GM15510 (cell line): ENCODE measurements around the gene FBLN5.

Experiments used
- POLR2A ChIP-seq: IDR thresholded peaks from 3 replicates; pipeline ENCODE4 v1.6.1; 2011; ENCODE audit warnings: borderline replicate concordance; ENCODE audit not compliant: insufficient read length; ENCODE audit errors: extremely low read depth

The FBLN5 gene

GRCh38 chr14:91872517-91873470, 74.7 kb downstream of the FBLN5 start:
- no peak for TF ChIP-seq POLR2A

DNA sequence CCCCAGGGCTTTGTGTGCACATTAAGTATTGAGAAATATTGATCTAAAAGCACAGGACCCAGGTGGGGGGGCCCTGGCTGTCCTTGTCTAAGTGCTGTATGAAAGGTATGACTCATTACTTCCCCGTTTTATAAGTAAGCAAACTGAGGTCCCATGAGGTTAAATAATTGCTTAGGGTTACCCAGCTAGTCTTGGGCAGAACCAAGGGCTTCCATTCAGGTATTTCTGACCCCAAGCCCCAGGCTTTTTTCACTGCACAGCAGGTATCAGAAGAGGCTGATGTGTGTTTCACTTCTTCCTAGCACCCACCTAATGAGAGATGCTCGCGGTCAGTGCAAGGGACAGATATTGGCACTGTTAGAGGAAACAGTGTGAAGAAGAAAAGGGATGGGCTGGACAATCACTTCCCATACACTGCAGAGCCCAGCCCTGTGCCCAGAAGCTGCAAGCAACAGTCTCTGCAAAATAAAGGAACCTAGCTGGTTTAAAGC, 75.4 kb downstream of the FBLN5 start:
- TF ChIP-seq POLR2A: no peak

DNA sequence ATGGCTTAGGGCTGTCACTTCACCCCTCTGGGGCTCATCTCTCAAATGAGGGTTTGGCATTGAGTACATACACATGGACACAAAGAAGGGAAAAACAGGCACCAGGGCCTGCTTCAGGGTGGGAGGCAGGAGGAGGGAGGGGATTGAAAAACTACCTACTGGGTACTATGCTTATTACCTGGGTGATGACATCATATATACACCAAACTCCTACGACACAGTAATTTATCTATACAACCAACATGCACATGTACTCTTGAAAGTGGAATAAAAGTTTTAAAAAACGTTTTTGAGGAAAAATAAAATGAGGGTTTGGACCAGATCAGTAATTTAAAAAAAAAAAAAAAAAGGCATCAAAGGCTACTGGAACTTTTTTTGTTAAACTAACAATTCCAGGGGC, 76.6 kb downstream of the FBLN5 start:
- TF ChIP-seq POLR2A: no peak

DNA sequence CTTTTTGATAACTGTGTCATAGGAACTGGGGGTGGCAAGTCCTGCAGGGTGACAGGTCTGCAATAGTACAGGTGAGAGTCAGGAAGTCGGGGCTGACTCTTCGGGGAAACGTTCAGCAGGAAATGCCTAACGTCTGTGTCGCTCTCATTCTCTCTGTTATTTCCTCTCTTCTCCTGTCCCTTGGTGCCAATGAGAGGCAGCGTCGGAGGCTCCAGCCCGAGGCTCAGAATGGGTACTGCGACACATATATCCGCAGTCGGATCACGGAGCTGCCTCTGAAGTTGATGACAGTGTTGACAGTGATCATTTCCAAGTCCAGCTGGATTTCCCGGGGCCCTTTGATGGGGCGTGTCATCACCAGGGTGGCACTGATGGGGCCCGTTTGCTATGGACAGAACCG, 77.5 kb downstream of the FBLN5 start:
- TF ChIP-seq POLR2A: no peak

DNA sequence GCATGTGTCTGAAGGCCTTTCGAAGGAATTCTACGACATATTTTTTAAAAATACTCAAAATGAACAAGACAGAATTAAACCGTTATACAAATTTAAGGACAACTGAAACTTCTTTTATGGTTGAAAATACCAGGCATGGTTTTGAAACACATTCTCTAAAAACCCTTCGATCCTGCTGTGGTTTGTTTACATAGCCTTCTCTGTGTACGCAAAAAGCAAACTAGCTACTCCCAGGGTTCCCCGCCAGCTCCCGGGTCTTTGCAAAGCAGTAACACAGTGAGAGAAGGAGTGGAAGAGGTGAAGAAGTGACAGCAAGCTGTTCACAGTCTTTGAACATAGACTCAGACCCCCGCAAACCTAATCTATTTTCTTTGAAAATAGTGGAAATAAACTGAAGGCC, 77.9 kb downstream of the FBLN5 start:
- no peak for TF ChIP-seq POLR2A

DNA sequence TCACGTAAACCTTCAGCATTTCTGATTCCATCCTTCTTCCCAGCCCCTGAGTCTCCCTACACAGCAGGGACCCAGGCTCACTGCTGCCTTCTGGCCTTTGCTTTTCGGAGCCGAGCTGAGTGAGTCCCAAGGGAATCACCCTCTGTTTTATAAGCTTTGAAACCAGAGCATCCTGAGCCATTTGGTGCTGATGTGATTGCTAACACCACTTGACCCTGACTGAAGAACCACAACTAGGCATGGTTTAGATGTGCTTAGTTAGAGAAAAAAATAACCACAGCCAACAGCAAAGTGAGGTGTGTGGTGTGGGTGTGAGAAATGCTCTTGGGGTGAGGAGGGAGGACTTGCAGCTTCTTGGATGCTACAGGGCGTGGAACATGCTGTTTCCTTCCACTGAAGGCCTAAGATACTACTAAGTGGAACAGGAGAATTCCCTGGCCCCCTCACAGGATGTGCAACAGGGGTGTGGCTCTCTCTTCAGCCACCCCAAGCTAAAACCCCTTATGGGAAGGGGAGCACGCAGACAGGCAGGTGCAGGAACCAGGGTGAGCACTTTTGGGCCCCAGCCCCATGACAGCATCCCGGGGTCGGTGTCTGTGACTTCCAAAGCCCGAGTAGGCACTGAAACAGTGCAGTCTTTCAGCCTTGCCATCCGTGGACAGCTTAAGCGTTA, 80.0 kb downstream of the FBLN5 start, which contains the start of gene TC2N:
TSS of gene TC2N (minus strand) at position 221 of the 673 bp plus-strand sequence. CDS start 53,767 bp downstream, outside the sequence.
- TF ChIP-seq POLR2A: no peak

- no peak for TF ChIP-seq POLR2A
These were observed 80.8 kb downstream of the FBLN5 start for GRCh38 chr14:91866511-91867295.

DNA sequence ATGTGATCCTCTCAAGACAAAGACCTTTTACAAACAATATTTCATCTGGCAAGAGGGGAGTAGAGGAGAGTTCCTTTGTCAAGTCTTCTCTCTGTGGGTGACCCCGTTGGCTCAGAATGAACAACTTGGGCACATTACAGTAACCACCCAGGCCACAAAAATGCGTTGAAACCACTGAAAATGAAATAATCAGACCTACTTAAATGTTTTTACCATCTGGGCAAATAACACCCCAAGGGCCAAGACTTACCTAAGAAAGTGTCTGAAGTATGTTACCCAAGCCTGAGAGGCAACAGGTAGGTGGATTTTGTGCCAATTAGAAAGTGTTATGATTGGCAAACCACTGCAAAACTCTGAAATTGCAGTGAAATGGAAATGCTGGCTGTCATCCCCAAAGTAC, 81.4 kb downstream of the FBLN5 start:
- no peak for TF ChIP-seq POLR2A

DNA sequence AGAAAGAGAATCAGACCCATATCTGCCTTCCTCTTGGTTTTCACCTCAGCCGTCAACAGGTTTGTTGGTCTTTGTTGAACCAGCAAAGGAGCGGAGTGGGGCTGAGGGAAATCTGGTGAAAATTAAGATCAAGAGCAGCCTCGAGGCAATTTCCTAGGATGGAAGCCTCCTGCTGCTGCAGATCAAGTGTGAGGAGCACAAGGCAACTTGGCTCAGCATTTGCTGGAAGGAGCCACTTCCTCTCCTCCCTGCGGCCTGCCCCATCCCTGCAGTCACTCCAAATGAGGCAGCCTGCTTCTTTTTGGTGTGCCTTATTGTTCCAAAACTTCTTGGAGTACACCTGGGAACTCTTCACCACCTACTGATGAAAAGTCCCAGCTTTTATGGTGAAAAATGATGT, 85.1 kb downstream of the FBLN5 start:
- no peak for TF ChIP-seq POLR2A

DNA sequence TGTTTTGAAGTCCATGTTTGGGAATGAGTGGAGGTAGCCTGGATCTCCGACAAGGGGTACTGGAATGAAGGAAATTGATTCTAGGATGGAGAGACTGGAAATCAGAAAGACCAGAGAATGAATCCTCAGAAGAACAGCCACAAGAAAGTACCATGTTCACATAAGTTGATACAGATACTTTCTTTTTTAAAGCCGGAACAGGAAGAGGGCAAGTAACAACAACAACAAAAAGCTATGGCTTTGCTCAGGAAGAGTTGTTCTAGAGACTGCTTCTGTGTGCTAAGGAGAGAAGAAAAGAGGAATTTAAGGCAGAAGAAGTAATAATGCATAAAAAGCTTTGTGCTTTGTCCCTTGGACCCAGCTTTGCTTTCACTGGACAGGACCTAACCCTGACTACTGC, 86.4 kb downstream of the FBLN5 start:
- no peak for TF ChIP-seq POLR2A

DNA sequence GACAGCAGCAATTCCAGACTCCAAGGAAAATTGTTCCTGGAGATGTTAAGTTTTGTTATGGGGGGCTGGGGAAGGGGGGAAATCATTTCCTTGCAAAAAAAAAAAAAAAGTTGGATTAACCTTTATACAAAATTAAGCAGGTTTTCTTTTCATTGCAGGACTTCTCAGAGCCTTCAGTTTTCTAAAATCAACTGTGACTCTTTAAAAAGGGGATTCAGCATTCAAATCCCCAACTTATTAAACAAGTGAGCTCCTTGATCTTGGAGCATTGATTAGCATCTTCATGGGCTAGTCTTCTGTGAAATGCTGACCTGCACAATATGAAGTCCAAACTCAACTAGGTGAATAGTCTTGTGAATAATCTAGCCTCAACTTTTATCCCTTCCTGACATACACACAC, 87.3 kb downstream of the FBLN5 start:
- TF ChIP-seq POLR2A: no peak

- TF ChIP-seq POLR2A: no peak
These were observed 88.8 kb downstream of the FBLN5 start for GRCh38 chr14:91858536-91859275.

GRCh38 chr14:91857614-91858013, 89.9 kb downstream of the FBLN5 start:
- no peak for TF ChIP-seq POLR2A

DNA sequence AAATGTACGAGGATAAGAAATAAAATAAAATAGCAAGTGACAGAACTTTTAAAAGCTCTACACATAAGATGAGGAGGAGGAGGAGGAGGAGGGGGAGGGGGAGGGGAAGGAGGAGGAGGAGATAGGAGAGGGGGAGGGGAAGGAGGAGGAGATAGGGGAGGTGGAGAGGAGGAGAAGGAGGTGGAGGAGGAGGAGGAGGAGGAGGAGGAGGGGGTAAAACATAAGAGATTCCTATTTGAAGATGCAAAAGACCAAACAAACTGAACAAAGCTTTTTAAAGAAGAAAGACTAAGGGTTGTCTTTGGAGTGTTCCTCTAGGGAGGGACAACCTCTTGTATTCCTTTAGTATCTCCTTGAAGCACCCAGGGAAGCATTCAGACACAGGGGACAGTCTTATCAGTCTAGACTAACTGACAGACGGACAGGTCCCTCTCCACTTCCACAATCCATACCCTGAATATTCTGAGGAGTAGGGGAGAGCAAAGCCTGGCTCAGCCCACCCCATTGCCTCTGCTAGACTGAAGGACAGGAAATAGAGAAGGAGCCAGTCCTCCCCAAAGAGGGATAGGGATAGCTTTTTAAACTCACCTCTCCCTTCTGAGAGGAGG, 93.1 kb downstream of the FBLN5 start:
- no peak for TF ChIP-seq POLR2A

GRCh38 chr14:91851563-91851962, 95.9 kb downstream of the FBLN5 start:
- no peak for TF ChIP-seq POLR2A
